ENCODE results near the gene HTR2B. TPM values are rescaled to one million over a fixed set of nuclear protein-coding genes. Genes with fewer than 3 reads are reported as not detected.
"Not testable (repeated sequence)": the region's sequence is repeated elsewhere in the genome, so short reads cannot be mapped to it uniquely, and the experiment has no call there.

Gene HTR2B
- total RNA-seq, 5 donors from 2014 or later (not counting 1 experiment from before 2014, with no cell fraction given): 0.38 TPM; not detected in 4

DNA sequence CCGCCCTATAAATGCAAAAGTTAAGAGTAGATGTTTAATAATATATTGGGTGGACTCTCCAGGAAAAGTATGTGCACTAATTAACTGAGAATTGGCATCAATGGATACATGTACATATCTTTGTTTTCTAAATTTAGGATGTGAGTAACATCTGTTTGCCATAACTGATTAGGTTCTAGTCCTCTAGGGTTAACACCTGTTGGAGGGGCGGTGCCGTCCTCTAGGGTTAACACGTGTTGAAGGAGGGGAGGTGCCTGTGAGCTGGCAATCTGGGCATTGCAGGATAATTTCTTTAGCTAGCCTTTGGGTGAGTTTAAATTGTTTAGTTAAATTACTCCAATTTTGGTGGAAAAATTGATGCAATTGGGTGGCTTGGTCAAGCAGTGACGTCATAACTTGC, 30.9 kb downstream of the HTR2B start:
- Histone ChIP-seq H3K4me3 (ENCODE audit: control insufficient read depth in 1 of 2, extremely low read depth in 1 of 2, low read length in 1 of 2) (no peak overlapping the region), H3K36me3 (ENCODE audit: control insufficient read depth in 2 of 2, extremely low read depth in 1 of 2, insufficient read depth in 1 of 2, low read length in 1 of 2) (peaks cover 10 to 19% of the 10 kb centered on the region in 2 donors), H3K4me1 (ENCODE audit: control insufficient read depth in 1 of 2, extremely low read depth in 1 of 2, insufficient read depth in 2 of 2, low read length in 2 of 2) (no peaks in the 10 kb centered on the region), H3K9me3 (no peaks in the 10 kb centered on the region), H3K27ac (ENCODE audit: low read length) (no peak overlapping the region), H3K27me3 (replicated peaks in 1 of 2; ENCODE audit: control insufficient read depth in 2 of 2, extremely low read depth in 1 of 2, insufficient read depth in 2 of 2, low read length in 1 of 2) (no peaks in the 10 kb centered on the region)
- H3K27me3 Mint-ChIP-seq: no peaks in the 10 kb centered on the region
- DNase-seq: no peak
- H3K9me3 Mint-ChIP-seq: peaks cover 8 to 18% (median 13%) of the 10 kb centered on the region in 3 donors
- no peak overlapping the region for H3K4me3 Mint-ChIP-seq
- no peak for ATAC-seq (replicated peaks in 1 of 4)
- H3K4me1 Mint-ChIP-seq: no peaks in the 10 kb centered on the region
- H3K36me3 Mint-ChIP-seq: peaks cover 85% of the 10 kb centered on the region
- CTCF ChIA-PET: no interaction called here
- H3K27ac Mint-ChIP-seq: no peak overlapping the region
- 99% methylated on average over 4 of the region's 5 CpGs for whole genome bisulfite sequencing (ENCODE audit: insufficient coverage)
- POLR2A ChIA-PET: no interaction called here

DNA sequence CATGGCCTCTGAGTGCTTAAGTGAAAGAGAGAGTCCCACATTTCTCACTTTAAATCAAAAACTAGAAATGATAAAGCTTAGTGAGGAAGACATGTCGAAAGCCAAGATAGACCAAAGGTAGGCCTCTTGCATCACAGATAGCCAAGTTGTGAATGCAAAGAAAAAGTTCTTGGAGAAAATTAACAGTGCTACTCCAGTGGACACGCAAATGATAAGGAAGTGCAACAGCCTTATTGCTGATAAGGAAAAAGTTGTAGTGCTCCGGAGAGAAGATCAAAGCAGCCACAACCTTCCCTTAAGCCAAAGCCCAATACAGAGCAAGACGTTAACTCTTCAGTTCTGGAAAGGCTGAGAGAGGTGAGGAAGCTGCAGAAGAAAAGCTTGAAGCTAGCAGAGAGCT, 36.1 kb downstream of the HTR2B start:
- H3K27ac ChIP-seq (ENCODE audit: low read length): no peak overlapping the region
- H3K4me1 ChIP-seq (ENCODE audit: control insufficient read depth in 1 of 2, extremely low read depth in 1 of 2, insufficient read depth in 2 of 2, low read length in 2 of 2): no peaks in the 10 kb centered on the region
- ChIA-PET CTCF (no interaction called here), POLR2A (no interaction called here)
- Mint-ChIP-seq H3K9me3 (peaks cover 0 to under 1% (median 0%) of the 10 kb centered on the region in 3 donors), H3K27me3 (no peaks in the 10 kb centered on the region), H3K4me3 (no peak overlapping the region), H3K4me1 (no peaks in the 10 kb centered on the region), H3K36me3 (peaks cover 65% of the 10 kb centered on the region), H3K27ac (no peak overlapping the region)
- no peak overlapping the region for H3K4me3 ChIP-seq (ENCODE audit: control insufficient read depth in 1 of 2, extremely low read depth in 1 of 2, low read length in 1 of 2)
- ATAC-seq (replicated peaks in 1 of 4) (no peak), DNase-seq (no peak)
- H3K9me3 ChIP-seq: no peaks in the 10 kb centered on the region
- H3K36me3 ChIP-seq (ENCODE audit: control insufficient read depth in 2 of 2, extremely low read depth in 1 of 2, insufficient read depth in 1 of 2, low read length in 1 of 2): peaks cover 5 to 42% of the 10 kb centered on the region in 2 donors
- no peaks in the 10 kb centered on the region for H3K27me3 ChIP-seq (replicated peaks in 1 of 2; ENCODE audit: control insufficient read depth in 2 of 2, extremely low read depth in 1 of 2, insufficient read depth in 2 of 2, low read length in 1 of 2)
- 40% methylated on average over 1 of the region's 4 CpGs for WGBS (ENCODE audit: insufficient coverage)

DNA sequence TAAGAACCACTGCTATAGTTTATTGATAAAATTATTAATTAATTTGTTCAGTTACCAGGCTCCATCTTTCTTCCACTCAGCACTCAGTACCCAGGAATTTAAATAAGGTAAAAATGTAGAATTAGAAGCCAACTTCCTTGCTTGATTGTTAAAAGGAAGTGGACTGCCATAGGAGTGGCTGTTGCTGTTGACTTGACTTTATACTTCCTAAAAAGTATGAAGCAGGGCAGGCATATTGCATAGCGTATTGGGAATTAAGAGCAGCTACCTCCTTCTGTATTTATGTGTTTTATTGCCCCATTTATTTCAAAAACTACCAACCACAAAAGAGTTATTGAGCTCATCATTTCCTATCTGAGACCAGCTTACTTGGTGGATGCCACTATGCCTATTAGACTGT, 40.3 kb downstream of the HTR2B start:
- Mint-ChIP-seq H3K9me3 (no peaks in the 10 kb centered on the region), H3K4me3 (no peak overlapping the region), H3K27me3 (no peaks in the 10 kb centered on the region), H3K27ac (no peak overlapping the region), H3K4me1 (no peaks in the 10 kb centered on the region), H3K36me3 (peaks cover 64% of the 10 kb centered on the region)
- ATAC-seq (replicated peaks in 1 of 4) (no peak), DNase-seq (no peak)
- H3K27ac ChIP-seq (ENCODE audit: low read length): no peak overlapping the region
- ChIA-PET CTCF (no interaction called here), POLR2A (no interaction called here)
- no peaks in the 10 kb centered on the region for H3K9me3 ChIP-seq
- H3K4me1 ChIP-seq (ENCODE audit: control insufficient read depth in 1 of 2, extremely low read depth in 1 of 2, insufficient read depth in 2 of 2, low read length in 2 of 2): no peaks in the 10 kb centered on the region
- H3K36me3 ChIP-seq (ENCODE audit: control insufficient read depth in 2 of 2, extremely low read depth in 1 of 2, insufficient read depth in 1 of 2, low read length in 1 of 2): peaks cover 0 to 81% of the 10 kb centered on the region in 2 donors
- no peak overlapping the region for H3K4me3 ChIP-seq (ENCODE audit: control insufficient read depth in 1 of 2, extremely low read depth in 1 of 2, low read length in 1 of 2)
- WGBS (ENCODE audit: insufficient coverage): no CpG with 5 or more reads among the region's 1 CpG
- H3K27me3 ChIP-seq (replicated peaks in 1 of 2; ENCODE audit: control insufficient read depth in 2 of 2, extremely low read depth in 1 of 2, insufficient read depth in 2 of 2, low read length in 1 of 2): no peaks in the 10 kb centered on the region

DNA sequence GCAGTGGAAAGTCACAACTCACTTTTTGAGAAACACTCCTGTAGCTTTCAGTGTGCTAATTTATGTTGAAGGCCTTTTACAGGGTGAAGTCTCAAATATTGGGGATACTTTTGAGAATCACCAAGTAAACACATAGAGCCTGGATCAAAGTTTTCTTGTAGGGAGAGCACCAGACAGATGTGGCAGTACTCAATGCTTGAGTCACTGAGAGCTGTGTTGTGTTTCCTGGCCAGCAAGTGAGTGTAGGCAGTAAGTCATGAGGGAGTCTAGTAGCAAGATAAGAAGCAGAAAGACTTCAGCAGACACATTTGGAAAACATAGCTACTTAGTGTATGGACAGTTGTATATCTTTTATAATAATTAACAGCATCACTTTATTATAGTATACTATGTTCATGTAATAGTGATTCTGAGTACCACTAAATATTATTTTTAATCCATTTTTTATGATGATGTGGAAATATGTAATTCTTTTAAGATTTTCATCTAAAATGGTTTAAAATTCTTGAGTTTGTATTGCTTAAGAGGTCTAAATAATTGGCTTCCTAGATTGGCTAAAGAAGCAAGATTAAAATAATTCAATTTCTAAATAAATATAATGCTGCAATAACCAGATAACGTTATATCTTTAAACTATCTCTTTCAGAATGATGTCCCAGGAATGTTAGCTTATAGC, 55.3 kb downstream of the HTR2B start:
- ChIA-PET CTCF (no interaction called here), POLR2A (no interaction called here)
- no peak overlapping the region for H3K27ac Mint-ChIP-seq
- no peaks in the 10 kb centered on the region for H3K9me3 ChIP-seq
- H3K36me3 ChIP-seq (ENCODE audit: control insufficient read depth in 2 of 2, extremely low read depth in 1 of 2, insufficient read depth in 1 of 2, low read length in 1 of 2): peaks cover 5 to 48% of the 10 kb centered on the region in 2 donors
- ATAC-seq (replicated peaks in 1 of 4): no peak
- peaks cover 47% of the 10 kb centered on the region for H3K36me3 Mint-ChIP-seq
- H3K4me1 Mint-ChIP-seq: peaks cover 0 to 12% (median 5%) of the 10 kb centered on the region in 3 donors
- H3K27ac ChIP-seq (ENCODE audit: low read length): no peak overlapping the region
- no peaks in the 10 kb centered on the region for H3K4me1 ChIP-seq (ENCODE audit: control insufficient read depth in 1 of 2, extremely low read depth in 1 of 2, insufficient read depth in 2 of 2, low read length in 2 of 2)
- no peak overlapping the region for H3K4me3 ChIP-seq (ENCODE audit: control insufficient read depth in 1 of 2, extremely low read depth in 1 of 2, low read length in 1 of 2)
- H3K27me3 ChIP-seq (replicated peaks in 1 of 2; ENCODE audit: control insufficient read depth in 2 of 2, extremely low read depth in 1 of 2, insufficient read depth in 2 of 2, low read length in 1 of 2): no peaks in the 10 kb centered on the region
- no peaks in the 10 kb centered on the region for H3K27me3 Mint-ChIP-seq
- H3K4me3 Mint-ChIP-seq: no peak overlapping the region
- H3K9me3 Mint-ChIP-seq: no peaks in the 10 kb centered on the region
- DNase-seq: no peak
- no CpG with 5 or more reads among the region's 1 CpG for WGBS (ENCODE audit: insufficient coverage)

DNA sequence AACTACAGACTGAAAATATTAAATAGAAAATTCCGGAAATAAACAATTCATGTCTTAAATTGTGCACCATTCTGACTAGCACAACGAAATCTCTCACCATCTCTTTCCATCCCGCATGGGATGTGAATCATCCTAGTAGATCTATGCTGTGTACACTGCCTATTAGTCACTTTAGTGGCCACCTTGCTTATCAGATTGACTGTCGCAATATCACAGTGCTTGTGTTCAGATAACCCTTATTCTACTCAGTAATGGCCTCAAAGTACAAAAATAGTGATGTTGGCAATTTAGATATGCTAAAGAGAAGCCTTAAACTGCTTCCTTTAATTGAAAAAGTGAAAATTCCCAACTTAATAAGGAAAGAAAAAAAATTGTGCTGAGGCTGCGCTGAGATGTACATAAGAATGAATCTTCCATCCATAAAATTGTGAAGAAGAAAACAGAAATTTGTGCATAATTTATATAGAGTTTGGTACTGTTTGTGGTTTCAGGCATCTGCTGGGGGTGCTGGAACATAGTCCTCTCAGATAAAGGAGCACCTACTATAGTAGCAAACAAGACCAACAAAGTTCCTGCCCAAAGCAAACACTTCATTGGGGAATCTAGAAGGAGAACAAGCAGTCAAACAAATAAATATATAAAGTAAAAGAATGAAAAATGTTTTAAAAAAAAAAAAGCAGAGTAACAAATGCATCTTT, 56.2 kb downstream of the HTR2B start:
- no peak overlapping the region for H3K4me3 Mint-ChIP-seq
- 100% methylated on average over 2 of the region's 5 CpGs for WGBS (ENCODE audit: insufficient coverage)
- peaks cover 48% of the 10 kb centered on the region for H3K36me3 Mint-ChIP-seq
- ChIA-PET CTCF (no interaction called here), POLR2A (interaction anchor here in 1 of 2 donors (0.5 kb wide), 1 partner anchor 338 kb away, joined by 3 read pairs; no protein-coding TSS in a partner anchor)
- H3K27me3 Mint-ChIP-seq: no peaks in the 10 kb centered on the region
- DNase-seq (no peak), ATAC-seq (replicated peaks in 1 of 4) (peak in 1 of 4 experiments; percentile 53)
- peaks cover 5 to 55% of the 10 kb centered on the region in 2 donors for H3K36me3 ChIP-seq (ENCODE audit: control insufficient read depth in 2 of 2, extremely low read depth in 1 of 2, insufficient read depth in 1 of 2, low read length in 1 of 2)
- no peaks in the 10 kb centered on the region for H3K27me3 ChIP-seq (replicated peaks in 1 of 2; ENCODE audit: control insufficient read depth in 2 of 2, extremely low read depth in 1 of 2, insufficient read depth in 2 of 2, low read length in 1 of 2)
- H3K4me1 ChIP-seq (ENCODE audit: control insufficient read depth in 1 of 2, extremely low read depth in 1 of 2, insufficient read depth in 2 of 2, low read length in 2 of 2): no peaks in the 10 kb centered on the region
- H3K27ac ChIP-seq (ENCODE audit: low read length): no peak overlapping the region
- H3K4me3 ChIP-seq (ENCODE audit: control insufficient read depth in 1 of 2, extremely low read depth in 1 of 2, low read length in 1 of 2): no peak overlapping the region
- H3K27ac Mint-ChIP-seq: no peak overlapping the region
- H3K9me3 Mint-ChIP-seq: no peaks in the 10 kb centered on the region
- peaks cover 0 to 12% (median 5%) of the 10 kb centered on the region in 3 donors for H3K4me1 Mint-ChIP-seq
- H3K9me3 ChIP-seq: no peaks in the 10 kb centered on the region

DNA sequence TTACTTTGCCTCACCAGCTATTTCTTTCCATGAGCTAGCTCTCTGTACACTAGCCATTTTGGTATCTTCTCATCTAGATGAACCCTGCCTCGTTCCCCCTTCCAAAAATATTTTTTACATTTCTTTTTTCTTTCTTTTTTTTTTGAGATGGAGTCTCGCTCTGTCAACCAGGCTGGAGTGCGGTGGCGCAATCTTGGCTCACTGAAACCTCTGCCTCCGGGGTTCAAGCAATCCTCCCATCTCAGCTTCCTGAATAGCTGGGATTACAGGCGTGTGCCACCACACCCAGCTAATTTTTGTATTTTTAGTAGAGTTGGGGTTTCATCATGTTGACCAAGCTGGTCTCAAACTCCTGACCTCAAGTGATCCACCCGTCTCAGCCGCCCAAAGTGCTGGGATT, 57.3 kb downstream of the HTR2B start:
- DNase-seq; H3K4me1 ChIP-seq (ENCODE audit: control insufficient read depth in 1 of 2, extremely low read depth in 1 of 2, insufficient read depth in 2 of 2, low read length in 2 of 2); H3K9me3 ChIP-seq; H3K27ac ChIP-seq (ENCODE audit: low read length); H3K4me3 Mint-ChIP-seq; ATAC-seq (replicated peaks in 1 of 4); H3K27me3 ChIP-seq (replicated peaks in 1 of 2; ENCODE audit: control insufficient read depth in 2 of 2, extremely low read depth in 1 of 2, insufficient read depth in 2 of 2, low read length in 1 of 2); H3K4me3 ChIP-seq (ENCODE audit: control insufficient read depth in 1 of 2, extremely low read depth in 1 of 2, low read length in 1 of 2); H3K27ac Mint-ChIP-seq; H3K9me3 Mint-ChIP-seq; POLR2A ChIA-PET; H3K27me3 Mint-ChIP-seq: not testable (repeated sequence)
- WGBS (ENCODE audit: insufficient coverage): 100% methylated on average over 3 of the region's 8 CpGs
- peaks cover 5 to 63% of the 10 kb centered on the region in 2 donors for H3K36me3 ChIP-seq (ENCODE audit: control insufficient read depth in 2 of 2, extremely low read depth in 1 of 2, insufficient read depth in 1 of 2, low read length in 1 of 2)
- Mint-ChIP-seq H3K36me3 (peaks cover 54% of the 10 kb centered on the region), H3K4me1 (peaks cover 0 to 12% (median 4%) of the 10 kb centered on the region in 3 donors)
- CTCF ChIA-PET: interaction anchor here (0.8 to 1.1 kb wide), 2 partner anchors 10 kb away, joined by 3 to 6 read pairs; partner anchors contain the start of gene PSMD1 (in 1 of the 2)
